ENCODE data around the gene DDX51.
A peak's percentile ranks its signal among the peaks of the same experiment; 100 is the strongest.

DDX51 gene

GRCh38 chr12:132117558-132117875, 26.6 kb downstream of the DDX51 start:
- H3K79me1 ChIP-seq (ENCODE audit: low read depth, low read length) = peaks cover 2% of the 10 kb centered on the region
- H3K36me3 ChIP-seq (replicated peaks in 1 of 2; ENCODE audit: control insufficient read depth in 2 of 2, insufficient read depth in 2 of 2, low read length in 2 of 2) = peaks cover 21 to 71% of the 10 kb centered on the region in 2 donors
- H3K9ac ChIP-seq (ENCODE audit: low read depth, low read length, poor library complexity) = no peak overlapping the region
- no peak overlapping the region for H2BK12ac ChIP-seq (ENCODE audit: low read length)
- no peaks in the 10 kb centered on the region for H3K4me1 ChIP-seq (ENCODE audit: control insufficient read depth in 2 of 2, insufficient read depth in 1 of 2, low read depth in 1 of 2, low read length in 2 of 2)
- no CpG with 5 or more reads among the region's 10 CpGs for WGBS, 2 donors (ENCODE audit: extremely low coverage in 2 of 2, insufficient read length in 2 of 2, insufficient replicate concordance in 1 of 2)
- H2BK120ac ChIP-seq (ENCODE audit: low read depth, low read length) = no peak overlapping the region
- no peak for DNase-seq (ENCODE audit: low spot score)
- H2AK5ac ChIP-seq (ENCODE audit: low read depth, low read length) = no peak overlapping the region
- no peak overlapping the region for H4K8ac ChIP-seq (ENCODE audit: low read depth, low read length)
- H3K23ac ChIP-seq (ENCODE audit: low read depth, low read length, poor library complexity) = no peak overlapping the region
- H3K18ac ChIP-seq (ENCODE audit: low read length) = no peak overlapping the region
- H3K4me2 ChIP-seq (ENCODE audit: insufficient read depth, low read length, poor library complexity, severe bottlenecking) = no peak overlapping the region
- H2BK5ac ChIP-seq (ENCODE audit: low read length) = no peak overlapping the region
- H3K27ac ChIP-seq (replicated peaks; ENCODE audit: low read length) = no peak overlapping the region
- H3K14ac ChIP-seq (ENCODE audit: low read length) = no peak overlapping the region
- no peaks in the 10 kb centered on the region for H3K27me3 ChIP-seq (ENCODE audit: control insufficient read depth in 3 of 3, insufficient read depth in 3 of 3, low read depth in 1 of 3, low read length in 3 of 3)
- peaks cover 0 to 2% of the 10 kb centered on the region in 2 donors for H3K9me3 ChIP-seq (replicated peaks in 1 of 2; ENCODE audit: control insufficient read depth in 2 of 2, insufficient read depth in 1 of 2, low read depth in 1 of 2, low read length in 2 of 2)
- H4K91ac ChIP-seq (ENCODE audit: low read depth, low read length, poor library complexity) = no peak overlapping the region
- H3K4me3 ChIP-seq (ENCODE audit: low read length in 2 of 2) = no peak overlapping the region
- no peak overlapping the region for H2BK15ac ChIP-seq (ENCODE audit: low read length)
- no peak overlapping the region for H2AFZ ChIP-seq (ENCODE audit: low read length)
- H3K4ac ChIP-seq (ENCODE audit: low read length) = no peak overlapping the region

GRCh38 chr12:132116709-132117557, 27.2 kb downstream of the DDX51 start:
- H3K4me1 ChIP-seq (ENCODE audit: control insufficient read depth in 2 of 2, insufficient read depth in 1 of 2, low read depth in 1 of 2, low read length in 2 of 2) = no peaks in the 10 kb centered on the region
- no peaks in the 10 kb centered on the region for H3K27me3 ChIP-seq (ENCODE audit: control insufficient read depth in 3 of 3, insufficient read depth in 3 of 3, low read depth in 1 of 3, low read length in 3 of 3)
- H3K4me2 ChIP-seq (ENCODE audit: insufficient read depth, low read length, poor library complexity, severe bottlenecking) = no peak overlapping the region
- H4K91ac ChIP-seq (ENCODE audit: low read depth, low read length, poor library complexity) = no peak overlapping the region
- H3K27ac ChIP-seq (replicated peaks; ENCODE audit: low read length) = no peak overlapping the region
- no peak overlapping the region for H3K23ac ChIP-seq (ENCODE audit: low read depth, low read length, poor library complexity)
- peaks cover 2% of the 10 kb centered on the region for H3K79me1 ChIP-seq (ENCODE audit: low read depth, low read length)
- H2AK5ac ChIP-seq (ENCODE audit: low read depth, low read length) = no peak overlapping the region
- H3K9me3 ChIP-seq (replicated peaks in 1 of 2; ENCODE audit: control insufficient read depth in 2 of 2, insufficient read depth in 1 of 2, low read depth in 1 of 2, low read length in 2 of 2) = peaks cover 0 to 2% of the 10 kb centered on the region in 2 donors
- H3K14ac ChIP-seq (ENCODE audit: low read length) = no peak overlapping the region
- no peak for DNase-seq (ENCODE audit: low spot score)
- no peak overlapping the region for H2AFZ ChIP-seq (ENCODE audit: low read length)
- no peak overlapping the region for H4K8ac ChIP-seq (ENCODE audit: low read depth, low read length)
- H2BK5ac ChIP-seq (ENCODE audit: low read length) = no peak overlapping the region
- peaks cover 19 to 67% of the 10 kb centered on the region in 2 donors for H3K36me3 ChIP-seq (replicated peaks in 1 of 2; ENCODE audit: control insufficient read depth in 2 of 2, insufficient read depth in 2 of 2, low read length in 2 of 2)
- no peak overlapping the region for H3K4me3 ChIP-seq (ENCODE audit: low read length in 2 of 2)
- H3K4ac ChIP-seq (ENCODE audit: low read length) = no peak overlapping the region
- H2BK12ac ChIP-seq (ENCODE audit: low read length) = no peak overlapping the region
- WGBS, 2 donors (ENCODE audit: extremely low coverage in 2 of 2, insufficient read length in 2 of 2, insufficient replicate concordance in 1 of 2) = no CpG with 5 or more reads among the region's 58 CpGs
- H3K9ac ChIP-seq (ENCODE audit: low read depth, low read length, poor library complexity) = no peak overlapping the region
- no peak overlapping the region for H2BK15ac ChIP-seq (ENCODE audit: low read length)
- no peak overlapping the region for H2BK120ac ChIP-seq (ENCODE audit: low read depth, low read length)
- H3K18ac ChIP-seq (ENCODE audit: low read length) = no peak overlapping the region

GRCh38 chr12:132115500-132115899, 28.6 kb downstream of the DDX51 start:
- no peak overlapping the region for H3K23ac ChIP-seq (ENCODE audit: low read depth, low read length, poor library complexity)
- no peak overlapping the region for H3K4ac ChIP-seq (ENCODE audit: low read length)
- no peak for DNase-seq (ENCODE audit: low spot score)
- H4K8ac ChIP-seq (ENCODE audit: low read depth, low read length) = no peak overlapping the region
- peaks cover 0 to 2% of the 10 kb centered on the region in 2 donors for H3K9me3 ChIP-seq (replicated peaks in 1 of 2; ENCODE audit: control insufficient read depth in 2 of 2, insufficient read depth in 1 of 2, low read depth in 1 of 2, low read length in 2 of 2)
- H2BK5ac ChIP-seq (ENCODE audit: low read length) = no peak overlapping the region
- no peak overlapping the region for H3K14ac ChIP-seq (ENCODE audit: low read length)
- no peak overlapping the region for H3K9ac ChIP-seq (ENCODE audit: low read depth, low read length, poor library complexity)
- H2AFZ ChIP-seq (ENCODE audit: low read length) = no peak overlapping the region
- peaks cover 2% of the 10 kb centered on the region for H3K79me1 ChIP-seq (ENCODE audit: low read depth, low read length)
- no peak overlapping the region for H3K27ac ChIP-seq (replicated peaks; ENCODE audit: low read length)
- no peak overlapping the region for H3K4me3 ChIP-seq (ENCODE audit: low read length in 2 of 2)
- H2BK120ac ChIP-seq (ENCODE audit: low read depth, low read length) = no peak overlapping the region
- H3K18ac ChIP-seq (ENCODE audit: low read length) = no peak overlapping the region
- H3K4me2 ChIP-seq (ENCODE audit: insufficient read depth, low read length, poor library complexity, severe bottlenecking) = no peak overlapping the region
- no peak overlapping the region for H2BK15ac ChIP-seq (ENCODE audit: low read length)
- WGBS, 2 donors (ENCODE audit: extremely low coverage in 2 of 2, insufficient read length in 2 of 2, insufficient replicate concordance in 1 of 2) = no CpG with 5 or more reads among the region's 9 CpGs
- no peak overlapping the region for H2BK12ac ChIP-seq (ENCODE audit: low read length)
- no peak overlapping the region for H2AK5ac ChIP-seq (ENCODE audit: low read depth, low read length)
- no peak overlapping the region for H4K91ac ChIP-seq (ENCODE audit: low read depth, low read length, poor library complexity)
- no peaks in the 10 kb centered on the region for H3K27me3 ChIP-seq (ENCODE audit: control insufficient read depth in 3 of 3, insufficient read depth in 3 of 3, low read depth in 1 of 3, low read length in 3 of 3)
- no peaks in the 10 kb centered on the region for H3K4me1 ChIP-seq (ENCODE audit: control insufficient read depth in 2 of 2, insufficient read depth in 1 of 2, low read depth in 1 of 2, low read length in 2 of 2)
- peaks cover 19 to 68% of the 10 kb centered on the region in 2 donors for H3K36me3 ChIP-seq (replicated peaks in 1 of 2; ENCODE audit: control insufficient read depth in 2 of 2, insufficient read depth in 2 of 2, low read length in 2 of 2)

GRCh38 chr12:132114667-132115066, 29.5 kb downstream of the DDX51 start:
- DNase-seq (ENCODE audit: low spot score) = no peak
- no peak overlapping the region for H2AFZ ChIP-seq (ENCODE audit: low read length)
- H3K23ac ChIP-seq (ENCODE audit: low read depth, low read length, poor library complexity) = peak overlapping the region; percentile 3
- H4K8ac ChIP-seq (ENCODE audit: low read depth, low read length) = no peak overlapping the region
- no peak overlapping the region for H2BK120ac ChIP-seq (ENCODE audit: low read depth, low read length)
- H2BK5ac ChIP-seq (ENCODE audit: low read length) = no peak overlapping the region
- peaks cover 0 to 2% of the 10 kb centered on the region in 2 donors for H3K9me3 ChIP-seq (replicated peaks in 1 of 2; ENCODE audit: control insufficient read depth in 2 of 2, insufficient read depth in 1 of 2, low read depth in 1 of 2, low read length in 2 of 2)
- H3K27me3 ChIP-seq (ENCODE audit: control insufficient read depth in 3 of 3, insufficient read depth in 3 of 3, low read depth in 1 of 3, low read length in 3 of 3) = no peaks in the 10 kb centered on the region
- no peak overlapping the region for H2BK12ac ChIP-seq (ENCODE audit: low read length)
- peaks cover 22 to 66% of the 10 kb centered on the region in 2 donors for H3K36me3 ChIP-seq (replicated peaks in 1 of 2; ENCODE audit: control insufficient read depth in 2 of 2, insufficient read depth in 2 of 2, low read length in 2 of 2)
- no peak overlapping the region for H4K91ac ChIP-seq (ENCODE audit: low read depth, low read length, poor library complexity)
- H3K9ac ChIP-seq (ENCODE audit: low read depth, low read length, poor library complexity) = no peak overlapping the region
- no peak overlapping the region for H3K4me3 ChIP-seq (ENCODE audit: low read length in 2 of 2)
- no peak overlapping the region for H3K4me2 ChIP-seq (ENCODE audit: insufficient read depth, low read length, poor library complexity, severe bottlenecking)
- H3K4me1 ChIP-seq (ENCODE audit: control insufficient read depth in 2 of 2, insufficient read depth in 1 of 2, low read depth in 1 of 2, low read length in 2 of 2) = no peaks in the 10 kb centered on the region
- H3K4ac ChIP-seq (ENCODE audit: low read length) = no peak overlapping the region
- H3K14ac ChIP-seq (ENCODE audit: low read length) = no peak overlapping the region
- peaks cover 2% of the 10 kb centered on the region for H3K79me1 ChIP-seq (ENCODE audit: low read depth, low read length)
- no peak overlapping the region for H3K27ac ChIP-seq (replicated peaks; ENCODE audit: low read length)
- no peak overlapping the region for H3K18ac ChIP-seq (ENCODE audit: low read length)
- H2BK15ac ChIP-seq (ENCODE audit: low read length) = no peak overlapping the region
- H2AK5ac ChIP-seq (ENCODE audit: low read depth, low read length) = no peak overlapping the region
- no CpG with 5 or more reads among the region's 6 CpGs for WGBS, 2 donors (ENCODE audit: extremely low coverage in 2 of 2, insufficient read length in 2 of 2, insufficient replicate concordance in 1 of 2)
